ENCODE measurements around the gene FAM20A.

DNA sequence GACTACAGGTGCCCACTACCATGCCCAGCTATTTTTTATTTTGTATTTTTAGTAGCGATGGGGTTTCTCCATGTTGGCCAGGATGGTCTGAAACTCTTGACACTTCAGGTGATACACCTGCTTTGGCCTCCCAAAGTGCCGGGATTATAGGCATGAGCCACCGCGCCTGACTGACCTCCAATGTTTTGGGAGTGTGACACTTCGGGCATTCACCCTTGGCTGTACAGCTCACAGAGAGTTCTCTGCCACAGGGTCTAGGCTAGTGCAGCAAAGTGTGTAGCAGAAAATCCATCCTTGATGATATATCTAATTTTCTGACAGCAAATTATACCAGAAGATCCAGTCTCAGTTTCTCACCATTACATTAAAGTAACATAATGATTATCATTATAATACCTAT lies 14.1 kb downstream of the FAM20A start:
- no peak for TF ChIP-seq POLR2A (IDR thresholded peaks at IDR 0.05)
- TF ChIP-seq EP300 (IDR thresholded peaks at IDR 0.05), result no peak
- TF ChIP-seq, protein P1, sequence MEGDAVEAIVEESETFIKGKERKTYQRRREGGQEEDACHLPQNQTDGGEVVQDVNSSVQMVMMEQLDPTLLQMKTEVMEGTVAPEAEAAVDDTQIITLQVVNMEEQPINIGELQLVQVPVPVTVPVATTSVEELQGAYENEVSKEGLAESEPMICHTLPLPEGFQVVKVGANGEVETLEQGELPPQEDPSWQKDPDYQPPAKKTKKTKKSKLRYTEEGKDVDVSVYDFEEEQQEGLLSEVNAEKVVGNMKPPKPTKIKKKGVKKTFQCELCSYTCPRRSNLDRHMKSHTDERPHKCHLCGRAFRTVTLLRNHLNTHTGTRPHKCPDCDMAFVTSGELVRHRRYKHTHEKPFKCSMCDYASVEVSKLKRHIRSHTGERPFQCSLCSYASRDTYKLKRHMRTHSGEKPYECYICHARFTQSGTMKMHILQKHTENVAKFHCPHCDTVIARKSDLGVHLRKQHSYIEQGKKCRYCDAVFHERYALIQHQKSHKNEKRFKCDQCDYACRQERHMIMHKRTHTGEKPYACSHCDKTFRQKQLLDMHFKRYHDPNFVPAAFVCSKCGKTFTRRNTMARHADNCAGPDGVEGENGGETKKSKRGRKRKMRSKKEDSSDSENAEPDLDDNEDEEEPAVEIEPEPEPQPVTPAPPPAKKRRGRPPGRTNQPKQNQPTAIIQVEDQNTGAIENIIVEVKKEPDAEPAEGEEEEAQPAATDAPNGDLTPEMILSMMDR (IDR thresholded peaks at IDR 0.05), result no peak
